ENCODE results near the gene MDC1.
"Not testable (repeated sequence)": the region's sequence is repeated elsewhere in the genome, so short reads cannot be mapped to it uniquely, and the experiment has no call there.

MDC1 gene

DNA sequence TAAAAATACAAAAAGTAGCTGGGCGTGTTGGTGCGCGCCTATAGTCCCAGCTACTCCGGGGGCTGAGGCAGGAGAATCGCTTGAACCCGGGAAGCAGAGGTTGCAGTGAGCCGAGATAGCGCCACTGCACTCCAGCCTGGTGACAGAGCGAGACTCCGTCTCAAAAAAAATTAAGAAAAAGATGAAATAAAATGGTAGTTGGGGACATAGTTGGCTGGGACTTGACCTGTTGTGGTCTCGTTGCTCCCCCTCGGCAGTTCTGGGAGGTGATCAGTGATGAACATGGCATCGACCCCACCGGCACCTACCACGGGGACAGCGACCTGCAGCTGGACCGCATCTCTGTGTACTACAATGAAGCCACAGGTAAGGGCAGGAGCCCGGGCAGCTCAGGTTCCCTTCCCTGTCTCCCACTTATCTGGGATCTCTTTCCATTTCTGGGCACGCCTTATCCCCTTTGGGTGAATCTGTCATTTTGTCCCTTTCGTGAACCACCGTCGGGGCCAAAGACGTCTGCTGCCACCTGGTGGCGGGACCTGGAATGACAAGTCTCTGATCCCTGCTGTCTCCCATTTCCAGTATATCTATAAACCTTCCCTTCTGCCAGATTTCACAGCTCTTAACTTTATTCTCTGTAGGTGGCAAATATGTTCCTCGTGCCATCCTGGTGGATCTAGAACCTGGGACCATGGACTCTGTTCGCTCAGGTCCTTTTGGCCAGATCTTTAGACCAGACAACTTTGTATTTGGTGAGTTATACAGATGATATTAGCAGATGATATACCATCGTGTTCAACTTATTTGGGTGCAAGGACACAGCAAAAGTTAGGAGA lies 5.4 kb upstream of the MDC1 start:
- peak overlapping the region; percentile 93 for H3K4me3 ChIP-seq (ENCODE audit: low read depth, low read length)
- H3K9me3 ChIP-seq (ENCODE audit: control insufficient read depth, insufficient read depth, low read length), result no peaks in the 10 kb centered on the region
- H3K27me3 ChIP-seq (ENCODE audit: control insufficient read depth, insufficient read depth, low read length), result no peaks in the 10 kb centered on the region
- H3K27ac ChIP-seq (ENCODE audit: low read depth, low read length), result peak overlapping the region; percentile 98
- peaks cover 13% of the 10 kb centered on the region; the same call in 1 of the 2 replicates for H3K4me1 ChIP-seq (ENCODE audit: control insufficient read depth, insufficient read depth, low read length)
- peak overlapping the region; percentile 100 for H3K9ac ChIP-seq (ENCODE audit: low read depth, low read length)
- peaks cover 48% of the 10 kb centered on the region for H3K36me3 ChIP-seq (ENCODE audit: control insufficient read depth, insufficient read depth, low read length)

DNA sequence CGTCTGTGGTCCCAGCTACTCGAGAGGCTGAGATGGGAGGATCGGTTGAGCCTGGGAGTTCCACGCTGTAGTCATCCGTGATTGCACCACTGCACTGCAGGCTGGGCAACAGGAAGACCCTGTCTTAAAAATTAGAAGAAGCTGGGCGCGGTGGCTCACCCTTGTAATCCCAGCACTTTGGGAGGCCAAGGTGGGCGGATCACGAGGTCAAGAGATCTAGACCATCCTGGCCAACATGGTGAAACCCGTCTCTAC lies 4.9 kb upstream of the MDC1 start:
- peaks cover 44% of the 10 kb centered on the region for H3K36me3 ChIP-seq (ENCODE audit: control insufficient read depth, insufficient read depth, low read length)
- not testable (repeated sequence) for H3K9me3 ChIP-seq (ENCODE audit: control insufficient read depth, insufficient read depth, low read length); H3K27me3 ChIP-seq (ENCODE audit: control insufficient read depth, insufficient read depth, low read length)
- H3K9ac ChIP-seq (ENCODE audit: low read depth, low read length), result peak overlapping the region; percentile 100
- H3K4me3 ChIP-seq (ENCODE audit: low read depth, low read length), result peak overlapping the region; percentile 93
- H3K4me1 ChIP-seq (ENCODE audit: control insufficient read depth, insufficient read depth, low read length), result peaks cover 13% of the 10 kb centered on the region; the same call in 1 of the 2 replicates
- peak overlapping the region; percentile 98 for H3K27ac ChIP-seq (ENCODE audit: low read depth, low read length)

DNA sequence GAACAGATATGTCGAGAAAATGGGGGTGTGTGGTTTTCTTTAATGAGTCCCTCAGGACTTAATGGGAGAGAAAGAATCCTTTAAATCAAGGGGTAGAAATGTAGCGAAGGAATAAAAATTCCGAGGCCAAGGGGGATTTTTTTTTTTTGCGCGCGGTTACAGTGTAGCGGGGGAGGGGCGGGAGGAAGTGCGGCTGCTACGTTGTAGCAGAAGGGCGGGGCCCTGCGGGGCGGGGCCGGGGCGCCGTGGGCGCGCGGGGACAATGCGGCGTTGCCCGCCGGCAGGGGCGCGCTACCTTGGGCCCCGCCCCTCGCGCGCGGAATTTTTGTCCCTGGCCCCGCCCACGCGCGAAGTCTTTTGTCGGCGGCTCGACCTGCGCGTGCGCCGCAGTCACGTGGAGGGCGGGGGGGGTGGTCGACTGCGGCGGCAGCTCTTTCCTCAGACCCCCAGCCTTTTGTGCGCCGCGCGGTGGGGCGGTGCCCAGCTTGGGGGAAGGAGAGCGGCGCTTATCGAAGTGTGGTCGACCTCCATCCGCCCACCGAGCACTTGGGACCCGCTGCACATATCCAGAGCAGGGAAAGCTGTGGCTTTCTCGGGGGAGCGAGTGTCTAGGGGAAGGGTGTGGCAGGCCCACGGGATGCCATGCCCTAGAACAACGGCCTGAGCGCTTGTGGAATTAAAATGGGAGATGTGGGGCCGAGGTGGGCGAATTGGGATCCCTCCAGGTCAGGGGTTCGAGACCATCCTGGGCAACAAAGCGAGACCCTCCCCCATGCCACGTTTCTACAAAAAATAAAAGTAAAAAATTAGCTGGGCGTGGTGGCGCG lies 4.3 kb upstream of the MDC1 start:
- Histone ChIP-seq H3K36me3 (ENCODE audit: control insufficient read depth, insufficient read depth, low read length) (peaks cover 44% of the 10 kb centered on the region), H3K4me1 (ENCODE audit: control insufficient read depth, insufficient read depth, low read length) (peaks cover 17% of the 10 kb centered on the region), H3K9me3 (ENCODE audit: control insufficient read depth, insufficient read depth, low read length) (no peaks in the 10 kb centered on the region), H3K27me3 (ENCODE audit: control insufficient read depth, insufficient read depth, low read length) (no peaks in the 10 kb centered on the region), H3K27ac (ENCODE audit: low read depth, low read length) (peak overlapping the region; percentile 98), H3K4me3 (ENCODE audit: low read depth, low read length) (peak overlapping the region; percentile 93), H3K9ac (ENCODE audit: low read depth, low read length) (peak overlapping the region; percentile 100)

DNA sequence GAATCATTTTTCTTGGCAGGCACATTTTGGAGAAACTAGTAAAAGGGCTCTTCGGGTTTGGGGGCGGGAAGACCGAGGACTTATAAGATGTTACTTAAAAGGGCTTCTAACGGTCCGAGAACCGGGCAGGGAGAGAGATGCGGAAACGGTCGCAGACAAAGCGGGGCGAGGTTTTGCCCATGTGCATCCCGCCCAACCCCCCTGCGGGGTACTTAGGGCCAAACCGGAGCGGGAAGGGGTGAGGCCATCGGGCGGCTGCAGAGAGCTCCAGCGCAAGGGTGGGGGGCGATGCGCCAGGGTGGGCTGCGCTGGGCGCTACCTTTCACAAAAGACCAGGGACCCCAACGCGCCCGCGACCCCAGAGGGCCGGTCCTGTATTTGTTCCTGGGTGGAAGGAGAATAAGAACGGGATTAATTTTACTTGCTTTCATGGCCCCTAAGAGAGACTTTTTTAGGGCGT lies 3.7 kb upstream of the MDC1 start:
- Histone ChIP-seq H3K9ac (ENCODE audit: low read depth, low read length) (peak overlapping the region; percentile 100), H3K36me3 (ENCODE audit: control insufficient read depth, insufficient read depth, low read length) (peaks cover 42% of the 10 kb centered on the region), H3K4me3 (ENCODE audit: low read depth, low read length) (peak overlapping the region; percentile 93), H3K27ac (ENCODE audit: low read depth, low read length) (peak overlapping the region; percentile 98), H3K4me1 (ENCODE audit: control insufficient read depth, insufficient read depth, low read length) (peaks cover 18% of the 10 kb centered on the region), H3K9me3 (ENCODE audit: control insufficient read depth, insufficient read depth, low read length) (no peaks in the 10 kb centered on the region), H3K27me3 (ENCODE audit: control insufficient read depth, insufficient read depth, low read length) (no peaks in the 10 kb centered on the region)

DNA sequence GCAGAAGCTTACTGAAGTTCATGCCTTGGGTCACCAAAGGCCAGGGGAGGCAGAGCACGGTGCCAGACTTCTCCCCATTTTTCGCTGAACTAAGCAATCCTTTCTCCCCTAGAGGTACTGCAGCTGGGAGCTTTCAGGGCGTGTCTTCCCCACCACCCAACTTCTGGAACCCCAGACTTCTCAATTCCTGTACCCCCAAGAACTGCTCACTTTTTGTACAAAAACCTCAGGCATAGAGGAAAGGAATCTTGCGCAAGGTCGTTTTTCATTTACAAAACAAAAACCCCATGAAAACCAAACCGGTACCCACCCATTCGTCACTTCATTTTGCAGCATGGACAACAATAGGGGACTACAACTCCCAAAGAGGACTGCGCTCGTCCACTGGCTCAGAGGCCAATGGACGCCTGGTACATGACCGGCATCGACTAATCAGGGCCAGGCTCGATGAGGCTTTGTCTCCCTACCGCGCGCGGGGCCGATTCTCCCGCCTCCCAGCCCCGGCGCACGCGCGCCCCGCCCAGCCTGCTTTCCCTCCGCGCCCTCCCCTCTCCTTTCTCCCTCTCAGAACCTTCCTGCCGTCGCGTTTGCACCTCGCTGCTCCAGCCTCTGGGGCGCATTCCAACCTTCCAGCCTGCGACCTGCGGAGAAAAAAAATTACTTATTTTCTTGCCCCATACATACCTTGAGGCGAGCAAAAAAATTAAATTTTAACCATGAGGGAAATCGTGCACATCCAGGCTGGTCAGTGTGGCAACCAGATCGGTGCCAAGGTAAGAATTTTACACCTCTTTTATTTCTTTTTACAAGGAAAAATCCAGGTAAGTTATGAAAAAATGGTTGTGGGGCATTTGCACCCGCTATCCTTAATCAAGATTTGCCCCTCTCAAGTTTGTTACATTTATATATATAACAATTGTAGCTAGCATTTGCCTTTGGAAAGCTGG lies 3.0 kb upstream of the MDC1 start, which contains the start of gene TUBB:
TUBB (plus strand) TSS at position 562 of the 947 bp plus-strand sequence; CDS start at position 717, 155 bp downstream.
- Histone ChIP-seq H3K27ac (ENCODE audit: low read depth, low read length) (peak within 1 kb of the TSS; percentile 98), H3K4me1 (ENCODE audit: control insufficient read depth, insufficient read depth, low read length) (peaks cover 18% of the 10 kb centered on the region), H3K9me3 (ENCODE audit: control insufficient read depth, insufficient read depth, low read length) (no peaks in the 10 kb centered on the region), H3K27me3 (ENCODE audit: control insufficient read depth, insufficient read depth, low read length) (no peaks in the 10 kb centered on the region), H3K9ac (ENCODE audit: low read depth, low read length) (peak within 1 kb of the TSS; percentile 100), H3K4me3 (ENCODE audit: low read depth, low read length) (peak within 1 kb of the TSS; percentile 93), H3K36me3 (ENCODE audit: control insufficient read depth, insufficient read depth, low read length) (peaks cover 38% of the 10 kb centered on the region)

DNA sequence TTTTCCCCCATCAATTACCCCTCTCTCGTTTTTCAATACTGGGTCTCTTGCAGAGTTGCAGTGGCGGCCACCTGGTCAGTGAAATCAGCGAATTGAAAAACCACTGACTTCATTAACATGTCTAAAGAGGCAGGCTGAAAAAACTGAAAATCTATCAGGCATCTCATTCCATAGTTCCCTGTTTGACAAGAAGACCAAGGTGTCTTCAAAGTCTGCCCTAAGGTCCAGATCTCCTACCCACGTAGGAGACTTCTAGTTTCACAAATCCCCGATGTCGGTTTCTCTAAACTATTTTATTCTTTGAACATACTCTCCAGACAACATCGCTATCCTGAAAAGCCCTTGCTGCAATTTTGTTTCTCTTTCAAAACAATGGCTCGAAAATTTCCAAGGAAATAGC lies 2.3 kb upstream of the MDC1 start:
- H3K27ac ChIP-seq (ENCODE audit: low read depth, low read length), result peak overlapping the region; percentile 98
- peak overlapping the region; percentile 87 for H3K9ac ChIP-seq (ENCODE audit: low read depth, low read length)
- peak overlapping the region; percentile 93 for H3K4me3 ChIP-seq (ENCODE audit: low read depth, low read length)
- peaks cover 38% of the 10 kb centered on the region for H3K36me3 ChIP-seq (ENCODE audit: control insufficient read depth, insufficient read depth, low read length)
- no peaks in the 10 kb centered on the region for H3K9me3 ChIP-seq (ENCODE audit: control insufficient read depth, insufficient read depth, low read length)
- no peaks in the 10 kb centered on the region for H3K27me3 ChIP-seq (ENCODE audit: control insufficient read depth, insufficient read depth, low read length)
- H3K4me1 ChIP-seq (ENCODE audit: control insufficient read depth, insufficient read depth, low read length), result peaks cover 18% of the 10 kb centered on the region

DNA sequence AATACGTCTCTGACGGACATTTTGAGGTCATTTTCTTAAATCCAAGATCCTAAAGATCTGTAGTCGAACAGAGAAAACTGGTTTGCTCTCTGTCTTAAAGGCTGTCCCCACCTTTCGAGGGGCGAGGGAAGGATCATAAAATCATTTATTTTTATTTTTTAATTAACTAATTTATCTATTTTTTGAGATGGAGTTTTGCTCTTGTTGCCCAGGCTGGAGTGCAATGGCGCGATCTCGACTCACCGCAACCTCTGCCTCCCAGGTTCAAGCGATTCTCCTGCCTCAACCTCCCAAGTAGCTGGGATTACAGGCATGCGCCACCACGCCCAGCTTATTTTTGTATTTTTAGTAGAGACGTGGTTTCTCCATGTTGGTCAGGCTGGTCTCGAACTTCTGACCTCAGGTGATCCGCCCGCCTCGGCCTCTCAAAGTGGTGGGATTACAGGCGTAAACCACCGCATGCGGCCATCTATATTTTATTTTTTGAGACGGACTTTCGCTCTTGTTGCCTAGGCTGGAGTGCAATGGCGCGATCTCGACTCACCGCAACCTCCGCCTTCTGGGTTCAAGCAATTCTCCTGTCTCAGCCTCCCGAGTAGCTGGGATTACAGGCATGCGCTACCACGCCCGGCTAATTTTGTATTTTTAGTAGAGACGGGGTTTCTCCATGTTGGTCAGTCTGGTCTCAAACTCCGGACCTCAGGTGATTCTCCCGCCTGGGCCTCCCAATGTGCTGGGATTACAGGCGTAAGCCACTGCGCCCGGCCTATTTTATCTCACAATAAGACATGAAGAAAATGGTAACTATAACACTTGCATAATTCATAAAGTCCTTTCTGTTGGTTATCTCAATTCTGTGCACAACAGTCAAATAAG lies 1.0 kb upstream of the MDC1 start:
- peak overlapping the region; percentile 98 for H3K27ac ChIP-seq (ENCODE audit: low read depth, low read length)
- H3K4me3 ChIP-seq (ENCODE audit: low read depth, low read length), result peak overlapping the region; percentile 77
- H3K9me3 ChIP-seq (ENCODE audit: control insufficient read depth, insufficient read depth, low read length); H3K27me3 ChIP-seq (ENCODE audit: control insufficient read depth, insufficient read depth, low read length): not testable (repeated sequence)
- peaks cover 38% of the 10 kb centered on the region for H3K36me3 ChIP-seq (ENCODE audit: control insufficient read depth, insufficient read depth, low read length)
- H3K9ac ChIP-seq (ENCODE audit: low read depth, low read length), result peak overlapping the region; percentile 96
- H3K4me1 ChIP-seq (ENCODE audit: control insufficient read depth, insufficient read depth, low read length), result peaks cover 18% of the 10 kb centered on the region

DNA sequence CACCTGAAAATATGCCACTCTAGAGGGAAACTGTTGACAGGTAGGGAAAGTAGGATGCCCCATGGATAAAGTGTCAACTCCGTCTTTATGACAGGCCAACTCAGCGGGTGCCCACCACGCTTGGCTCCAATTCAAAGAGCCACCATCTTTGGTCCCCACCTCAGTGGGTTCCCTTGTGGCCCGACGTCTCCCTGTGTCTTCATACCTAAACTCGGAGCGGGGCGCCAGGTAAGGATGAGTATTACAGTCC lies 277 bp downstream of the MDC1 start:
- Histone ChIP-seq H3K4me3 (ENCODE audit: low read depth, low read length) (peak overlapping the region; percentile 77), H3K36me3 (ENCODE audit: control insufficient read depth, insufficient read depth, low read length) (peaks cover 39% of the 10 kb centered on the region), H3K9me3 (ENCODE audit: control insufficient read depth, insufficient read depth, low read length) (no peaks in the 10 kb centered on the region), H3K27me3 (ENCODE audit: control insufficient read depth, insufficient read depth, low read length) (no peaks in the 10 kb centered on the region), H3K27ac (ENCODE audit: low read depth, low read length) (peak overlapping the region; percentile 93), H3K4me1 (ENCODE audit: control insufficient read depth, insufficient read depth, low read length) (peaks cover 18% of the 10 kb centered on the region), H3K9ac (ENCODE audit: low read depth, low read length) (peak overlapping the region; percentile 67)

DNA sequence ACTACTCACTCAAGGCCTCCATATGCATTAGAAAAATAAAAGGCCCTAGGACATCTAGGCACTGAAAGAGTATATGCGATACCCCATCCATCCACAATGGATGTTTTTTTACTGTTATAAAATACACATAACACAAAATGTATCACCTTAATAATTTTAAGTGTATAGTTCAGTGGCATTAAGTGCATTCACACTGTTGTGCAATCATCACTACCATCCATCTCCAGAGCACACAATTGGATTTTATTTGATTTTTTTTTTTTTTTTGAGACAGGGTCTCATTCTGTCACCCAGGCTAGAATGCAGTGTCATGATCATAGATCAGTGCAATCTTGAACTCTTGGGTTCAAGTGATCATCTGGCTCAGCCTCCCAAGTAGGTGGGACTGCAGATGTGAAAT lies 2.8 kb downstream of the MDC1 start:
- H3K4me3 ChIP-seq (ENCODE audit: low read depth, low read length), result no peak overlapping the region
- H3K27me3 ChIP-seq (ENCODE audit: control insufficient read depth, insufficient read depth, low read length), result no peaks in the 10 kb centered on the region
- H3K27ac ChIP-seq (ENCODE audit: low read depth, low read length), result no peak overlapping the region
- H3K9me3 ChIP-seq (ENCODE audit: control insufficient read depth, insufficient read depth, low read length), result no peaks in the 10 kb centered on the region
- H3K4me1 ChIP-seq (ENCODE audit: control insufficient read depth, insufficient read depth, low read length), result peaks cover 13% of the 10 kb centered on the region
- no peak overlapping the region for H3K9ac ChIP-seq (ENCODE audit: low read depth, low read length)
- H3K36me3 ChIP-seq (ENCODE audit: control insufficient read depth, insufficient read depth, low read length), result peaks cover 59% of the 10 kb centered on the region

DNA sequence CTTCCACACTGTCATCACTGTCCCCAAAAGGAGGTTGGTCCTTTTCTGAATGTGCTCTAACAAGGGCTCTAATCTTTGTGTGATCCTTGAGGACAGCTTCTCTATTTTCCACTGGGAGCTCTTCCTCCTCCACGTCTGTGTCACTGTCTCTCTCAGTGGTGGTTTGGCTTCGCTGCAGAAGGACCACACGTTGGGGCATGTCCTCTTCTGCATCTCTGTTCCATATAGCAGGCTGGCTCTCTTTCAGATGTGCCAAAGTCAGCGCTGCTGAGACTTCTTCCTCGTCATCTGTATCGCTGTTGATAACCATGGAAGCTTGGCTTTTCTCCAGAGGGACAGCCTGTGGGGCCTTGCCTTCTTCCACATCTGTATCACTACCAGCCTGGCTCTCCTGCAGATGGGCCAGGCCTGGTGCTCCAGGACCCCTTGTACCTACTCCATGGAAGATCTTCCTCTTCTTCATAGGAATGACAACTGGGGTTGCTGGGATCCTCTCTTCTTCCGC lies 4.6 kb downstream of the MDC1 start:
- Histone ChIP-seq H3K9ac (ENCODE audit: low read depth, low read length) (no peak overlapping the region), H3K9me3 (ENCODE audit: control insufficient read depth, insufficient read depth, low read length) (no peaks in the 10 kb centered on the region), H3K27me3 (ENCODE audit: control insufficient read depth, insufficient read depth, low read length) (no peaks in the 10 kb centered on the region), H3K4me1 (ENCODE audit: control insufficient read depth, insufficient read depth, low read length) (peaks cover 5% of the 10 kb centered on the region; the same call in 1 of the 2 replicates), H3K36me3 (ENCODE audit: control insufficient read depth, insufficient read depth, low read length) (peaks cover 71% of the 10 kb centered on the region), H3K4me3 (ENCODE audit: low read depth, low read length) (no peak overlapping the region), H3K27ac (ENCODE audit: low read depth, low read length) (no peak overlapping the region)

Measured in HUES48 (cell line).